Muscle layer of duodenum (tissue), 2 donors: ENCODE measurements around the gene LMTK2.

Source experiments
- H3K27ac ChIP-seq: one replicate; pipeline ENCODE4 v1.7.0; 2013; ENCODE audit warnings: mild to moderate bottlenecking, low read length
- H3K27me3 ChIP-seq: one replicate; pipeline ENCODE4 v1.7.0; 2013; ENCODE audit warnings: low read depth, mild to moderate bottlenecking, control low read depth, low read length
- H3K36me3 ChIP-seq, 2 donors: one replicate each; pipeline ENCODE4 v1.7.0; 2013; ENCODE audit warnings: low read length in 2 of 2, control low read depth in 1 of 2, mild to moderate bottlenecking in 1 of 2; ENCODE audit not compliant: insufficient read depth in 2 of 2, control insufficient read depth in 1 of 2
- H3K4me1 ChIP-seq, 2 donors: one replicate each; pipeline ENCODE4 v1.7.0; 2013; ENCODE audit warnings: low read length in 2 of 2, mild to moderate bottlenecking in 2 of 2, control low read depth in 1 of 2, moderate library complexity in 1 of 2; ENCODE audit not compliant: insufficient read depth in 2 of 2, control insufficient read depth in 1 of 2
- H3K4me3 ChIP-seq, 2 donors: one replicate each; pipeline ENCODE4 v1.7.0; 2013; ENCODE audit warnings: low read length in 2 of 2, low read depth in 1 of 2, mild to moderate bottlenecking in 1 of 2
- H3K9me3 ChIP-seq, 2 donors: one replicate each; pipeline ENCODE4 v1.7.0; 2013; ENCODE audit warnings: low read length in 2 of 2, control low read depth in 1 of 2, mild to moderate bottlenecking in 1 of 2; ENCODE audit not compliant: control insufficient read depth in 1 of 2
- donor health status: healthy.

LMTK2 gene

DNA sequence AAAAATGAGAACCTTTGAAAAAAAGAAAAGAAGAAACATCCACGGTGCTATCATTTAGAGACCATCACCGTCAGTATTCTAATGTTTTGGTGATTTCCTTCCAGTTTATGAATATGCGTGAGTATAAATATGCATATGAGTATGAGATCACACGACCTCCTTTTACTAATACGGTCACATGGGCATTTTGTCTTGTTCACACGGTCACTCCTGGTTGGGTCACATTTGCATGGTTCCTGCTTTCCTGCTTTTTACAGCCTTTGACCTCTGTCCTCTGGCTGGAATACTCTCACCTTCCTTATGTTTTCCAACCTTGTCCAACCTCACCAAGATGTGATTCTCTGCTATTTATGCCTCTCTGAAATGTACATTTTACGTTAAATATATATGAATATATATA, 25.3 kb upstream of the LMTK2 start:
- Histone ChIP-seq H3K9me3 (no peaks in the 10 kb centered on the region), H3K27me3 (no peaks in the 10 kb centered on the region), H3K4me1 (no peaks in the 10 kb centered on the region), H3K36me3 (no peaks in the 10 kb centered on the region), H3K27ac (no peak overlapping the region), H3K4me3 (no peak overlapping the region)

DNA sequence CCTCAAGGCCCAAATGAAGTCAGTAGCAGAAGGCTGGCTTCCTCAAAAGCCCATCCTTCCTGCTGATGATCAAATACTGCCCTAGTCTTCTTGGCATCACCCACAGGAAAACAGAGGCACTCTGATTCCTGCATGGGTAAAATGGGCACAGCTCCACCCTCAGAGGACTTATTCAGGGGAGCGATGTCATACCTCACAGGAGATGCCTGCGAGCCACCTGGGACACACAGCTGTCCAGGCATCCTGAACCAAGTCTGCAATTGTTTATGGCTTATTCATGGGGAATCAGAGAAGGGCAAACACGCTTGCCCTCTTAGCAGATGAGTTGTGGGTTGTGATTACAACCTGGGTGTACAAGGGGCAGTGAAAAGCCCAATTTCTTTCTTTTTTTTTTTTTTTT, 22.0 kb upstream of the LMTK2 start:
- Histone ChIP-seq H3K27ac (no peak overlapping the region), H3K27me3 (no peaks in the 10 kb centered on the region), H3K4me1 (no peaks in the 10 kb centered on the region), H3K4me3 (no peak overlapping the region), H3K36me3 (no peaks in the 10 kb centered on the region), H3K9me3 (no peaks in the 10 kb centered on the region)

DNA sequence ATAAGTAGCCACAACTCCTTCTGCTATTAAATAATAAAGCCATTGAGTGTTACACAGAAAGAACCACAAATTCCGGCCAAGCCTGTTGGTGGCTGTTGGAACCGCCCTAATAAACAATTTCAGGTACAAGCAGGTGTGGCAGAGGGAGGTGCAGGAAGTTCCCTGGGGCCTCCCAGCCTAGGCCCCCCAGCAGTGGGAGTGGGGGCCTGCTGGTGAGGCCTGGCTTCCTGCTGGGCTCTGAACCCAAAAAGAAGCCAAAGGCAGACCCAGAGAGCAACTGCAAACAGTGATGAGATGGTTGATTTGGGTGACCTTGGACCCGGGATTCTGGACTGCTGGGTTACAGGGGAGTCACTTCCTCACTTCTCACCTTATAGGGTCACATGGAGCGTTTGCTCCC, 21.0 kb upstream of the LMTK2 start:
- H3K27me3 ChIP-seq: no peaks in the 10 kb centered on the region
- no peak overlapping the region for H3K4me3 ChIP-seq
- H3K4me1 ChIP-seq: no peaks in the 10 kb centered on the region
- no peaks in the 10 kb centered on the region for H3K36me3 ChIP-seq
- no peaks in the 10 kb centered on the region for H3K9me3 ChIP-seq
- H3K27ac ChIP-seq: peak overlapping the region; percentile 65

DNA sequence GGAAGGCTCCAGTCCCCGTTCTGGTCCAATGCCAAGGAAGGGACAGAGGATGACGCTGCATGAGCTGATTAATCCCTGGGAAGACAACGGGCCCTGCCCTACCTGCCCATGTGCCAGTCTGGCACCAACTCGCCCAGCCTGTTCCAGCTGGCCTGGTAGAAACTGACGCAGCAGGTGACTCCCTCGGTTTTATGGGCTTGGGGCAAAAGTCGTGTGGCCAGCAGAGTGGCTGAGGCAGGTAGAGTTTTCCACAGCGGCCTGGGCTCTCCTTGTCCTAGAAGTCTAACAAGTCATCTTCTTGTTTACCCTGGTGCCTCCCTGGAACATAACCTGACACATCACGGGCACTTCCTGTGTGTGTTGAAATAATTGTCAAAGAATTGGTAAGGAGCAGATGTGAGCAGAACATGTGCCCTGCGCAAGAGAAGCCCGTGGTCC, 20.4 kb upstream of the LMTK2 start:
- Histone ChIP-seq H3K9me3 (no peaks in the 10 kb centered on the region), H3K4me1 (no peaks in the 10 kb centered on the region), H3K36me3 (no peaks in the 10 kb centered on the region), H3K27ac (peak overlapping the region; percentile 65), H3K4me3 (no peak overlapping the region), H3K27me3 (no peaks in the 10 kb centered on the region)

DNA sequence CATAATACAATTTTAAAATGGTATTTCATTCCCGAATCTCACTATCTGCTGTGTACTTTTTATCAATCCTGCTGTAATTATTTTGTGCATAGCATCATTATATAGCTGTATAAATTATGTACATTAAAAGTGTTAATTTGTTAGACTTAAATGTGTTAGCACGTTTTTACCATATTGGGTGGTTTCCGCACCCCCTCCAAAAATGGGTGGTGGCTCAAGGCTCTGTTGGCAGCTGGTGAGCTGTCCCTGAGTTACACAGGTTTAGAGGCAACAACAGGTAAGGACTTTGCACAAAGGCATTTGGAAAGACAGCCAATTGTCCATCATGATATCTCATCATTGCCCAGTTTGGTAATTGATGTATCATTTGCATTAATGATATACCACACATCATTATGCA, 18.6 kb upstream of the LMTK2 start:
- Histone ChIP-seq H3K4me3 (no peak overlapping the region), H3K4me1 (no peaks in the 10 kb centered on the region), H3K9me3 (peaks cover 0 to 2% of the 10 kb centered on the region in 2 donors), H3K27ac (no peak overlapping the region), H3K36me3 (no peaks in the 10 kb centered on the region), H3K27me3 (no peaks in the 10 kb centered on the region)

DNA sequence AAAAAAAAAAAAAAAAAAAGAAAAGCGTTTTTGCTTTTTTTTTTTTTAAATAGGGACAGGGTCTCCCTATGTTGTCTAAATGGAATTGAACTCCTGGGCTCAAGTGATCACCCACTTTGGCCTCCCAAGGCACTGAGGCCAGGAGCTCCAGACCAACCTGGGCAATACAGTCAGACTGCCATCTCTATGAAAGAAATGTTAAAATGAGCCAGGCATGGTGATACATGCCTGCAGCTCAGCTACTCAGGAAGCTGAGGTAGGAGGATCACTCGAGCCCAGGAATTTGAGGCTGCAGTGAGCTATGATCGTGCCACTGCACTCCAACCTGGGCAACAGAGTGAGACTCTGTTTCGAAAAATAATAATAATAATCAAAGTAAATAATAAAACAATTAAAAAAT, 16.5 kb upstream of the LMTK2 start:
- Histone ChIP-seq H3K27ac (no peak overlapping the region), H3K4me3 (no peak overlapping the region), H3K36me3 (no peaks in the 10 kb centered on the region), H3K27me3 (no peaks in the 10 kb centered on the region), H3K9me3 (peaks cover 0 to 12% of the 10 kb centered on the region in 2 donors), H3K4me1 (no peaks in the 10 kb centered on the region)

DNA sequence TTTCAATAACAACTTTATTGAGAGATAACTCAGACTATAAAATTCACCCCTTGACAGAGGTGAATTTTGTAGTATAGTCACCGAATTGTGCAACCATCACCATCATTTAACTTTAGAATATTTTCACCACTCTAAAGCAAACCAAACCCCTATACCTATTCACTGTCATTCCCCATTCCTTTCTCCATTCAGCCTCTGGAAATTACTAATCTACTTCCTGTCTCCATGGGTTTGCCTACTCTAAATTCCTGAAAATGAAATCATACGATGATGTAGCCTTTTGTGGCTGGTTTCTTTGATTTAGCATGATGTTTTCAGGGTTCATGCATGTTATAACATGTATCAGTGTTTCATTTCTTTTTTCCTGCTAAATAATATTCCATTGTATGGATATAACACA, 15.6 kb upstream of the LMTK2 start:
- no peak overlapping the region for H3K27ac ChIP-seq
- peaks cover 0 to 18% of the 10 kb centered on the region in 2 donors for H3K9me3 ChIP-seq
- no peak overlapping the region for H3K4me3 ChIP-seq
- H3K36me3 ChIP-seq: no peaks in the 10 kb centered on the region
- H3K27me3 ChIP-seq: no peaks in the 10 kb centered on the region
- no peaks in the 10 kb centered on the region for H3K4me1 ChIP-seq

DNA sequence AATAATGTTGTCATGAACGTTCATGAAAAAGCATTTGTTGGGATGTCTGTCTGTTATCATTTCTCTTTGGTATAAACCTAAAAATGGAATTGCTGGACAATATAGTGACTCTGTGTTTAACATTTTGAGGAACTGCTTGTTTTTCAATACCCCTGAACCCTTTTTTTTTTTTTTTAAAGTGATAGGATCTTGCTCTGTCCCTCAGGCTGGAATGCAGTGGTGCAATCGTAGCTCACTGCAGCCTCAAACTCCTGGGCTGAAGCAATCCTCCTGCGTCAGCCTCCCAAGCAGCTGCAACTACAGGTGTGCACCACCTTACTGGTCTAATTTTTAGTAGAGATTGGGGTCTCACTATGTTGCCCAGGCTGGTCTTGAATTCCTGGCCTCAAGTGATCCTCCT, 15.1 kb upstream of the LMTK2 start:
- Histone ChIP-seq H3K4me3 (no peak overlapping the region), H3K4me1 (no peaks in the 10 kb centered on the region), H3K36me3 (no peaks in the 10 kb centered on the region), H3K27ac (no peak overlapping the region), H3K9me3 (peaks cover 0 to 21% of the 10 kb centered on the region in 2 donors), H3K27me3 (no peaks in the 10 kb centered on the region)

DNA sequence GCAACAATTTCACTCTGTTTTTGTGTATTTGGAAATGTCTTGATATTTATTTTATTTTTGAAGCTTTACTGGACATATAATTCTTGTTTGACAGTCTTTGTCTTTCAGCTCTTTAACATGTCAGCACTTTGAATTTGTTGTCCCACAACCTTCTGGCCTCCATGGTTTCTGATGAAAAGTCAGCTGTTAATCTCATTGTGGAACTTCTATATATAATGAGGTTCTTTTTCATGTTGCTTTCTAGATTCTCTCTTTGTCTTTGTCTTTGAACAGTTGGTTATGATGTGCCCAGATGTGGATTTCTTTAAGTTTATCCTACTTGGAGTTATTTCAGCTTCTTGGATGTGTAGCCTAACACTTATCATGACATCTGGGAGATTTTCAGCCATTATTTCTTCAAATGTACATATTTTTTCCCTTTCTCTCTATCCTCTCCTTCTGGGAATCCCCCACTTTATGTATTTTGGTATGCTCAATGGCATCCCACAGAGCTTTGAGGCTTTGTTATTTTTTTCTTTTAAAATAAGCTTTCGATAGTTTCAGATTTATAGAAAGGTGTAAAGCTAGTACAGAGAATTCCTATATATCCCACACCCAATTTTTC, 9.5 kb upstream of the LMTK2 start:
- Histone ChIP-seq H3K36me3 (no peaks in the 10 kb centered on the region), H3K4me3 (no peak overlapping the region), H3K27ac (no peak overlapping the region), H3K27me3 (no peaks in the 10 kb centered on the region), H3K9me3 (peaks cover 17 to 33% of the 10 kb centered on the region in 2 donors), H3K4me1 (no peaks in the 10 kb centered on the region)

DNA sequence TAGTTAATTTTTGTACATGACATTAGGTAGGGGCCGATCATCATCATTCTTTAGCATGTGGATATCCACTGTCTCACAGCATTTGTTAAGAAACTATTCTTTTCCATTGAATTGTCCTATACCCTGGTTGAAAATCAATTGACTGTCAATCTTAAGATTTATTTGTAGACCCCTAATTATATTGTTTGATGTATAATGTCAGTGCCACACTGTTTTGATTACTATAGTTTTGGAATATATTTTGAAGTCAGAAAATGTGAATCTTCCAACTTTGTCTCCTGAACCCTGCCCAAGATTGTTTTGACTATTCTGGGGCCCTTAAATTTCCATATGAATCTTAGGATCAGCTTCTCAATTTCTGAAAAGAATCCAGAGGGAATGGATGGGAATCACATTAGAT, 6.6 kb upstream of the LMTK2 start:
- Histone ChIP-seq H3K27me3 (no peaks in the 10 kb centered on the region), H3K27ac (no peak overlapping the region), H3K4me3 (no peak overlapping the region), H3K4me1 (no peaks in the 10 kb centered on the region), H3K36me3 (no peaks in the 10 kb centered on the region), H3K9me3 (peaks cover 20% of the 10 kb centered on the region in 2 donors)

DNA sequence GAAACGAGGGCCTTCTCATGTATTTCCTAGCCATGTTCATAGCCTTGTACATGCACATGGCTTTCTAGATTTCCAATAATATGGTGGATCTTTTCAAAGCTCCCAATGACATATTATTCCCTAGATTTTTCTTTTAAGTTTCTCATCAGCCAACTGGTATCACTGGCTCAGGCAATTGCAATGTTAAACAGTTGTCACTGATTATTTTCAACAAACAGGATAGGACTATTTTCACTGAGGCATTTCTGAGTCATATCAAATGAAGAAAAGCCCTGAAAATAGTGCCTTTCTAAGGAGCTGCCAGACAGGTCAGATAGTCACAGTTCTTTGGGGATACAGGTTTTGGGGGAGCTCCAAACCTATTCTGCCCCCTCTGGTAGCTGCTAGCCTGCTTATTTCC, 4.5 kb upstream of the LMTK2 start:
- Histone ChIP-seq H3K4me3 (no peak overlapping the region), H3K9me3 (peaks cover 9 to 19% of the 10 kb centered on the region in 2 donors)

DNA sequence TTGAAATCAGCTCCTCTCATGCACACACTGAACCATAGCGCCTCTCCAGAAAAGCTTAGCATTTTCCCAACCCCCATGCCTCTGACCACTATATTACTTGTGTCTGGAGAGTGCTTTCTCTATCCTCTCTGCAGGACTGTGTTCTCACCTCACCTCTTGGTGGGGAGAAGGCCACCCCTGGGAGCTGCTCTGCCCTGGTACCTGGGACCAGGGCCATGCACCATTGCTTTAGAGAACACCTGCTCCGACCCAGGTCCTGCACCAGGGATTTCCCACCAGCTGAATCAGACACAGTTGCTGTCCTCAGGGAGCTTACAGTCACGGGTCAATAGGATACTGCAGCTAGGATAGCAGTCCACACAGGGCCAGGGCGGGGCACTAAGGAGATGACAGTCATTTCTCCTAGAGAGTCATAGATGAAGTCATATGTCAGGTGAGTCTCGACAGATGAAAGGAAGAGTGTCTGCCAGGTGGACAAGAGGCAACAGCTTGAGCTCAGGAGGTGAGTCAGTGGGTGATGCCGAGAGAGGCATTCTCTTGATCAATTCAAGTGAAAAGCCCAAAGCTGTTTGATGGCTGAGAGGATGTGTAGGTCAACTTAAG, 619 bp upstream of the LMTK2 start:
- peaks cover 8 to 11% of the 10 kb centered on the region in 2 donors for H3K4me1 ChIP-seq
- no peaks in the 10 kb centered on the region for H3K36me3 ChIP-seq
- no peaks in the 10 kb centered on the region for H3K27me3 ChIP-seq
- no peak overlapping the region for H3K27ac ChIP-seq
- H3K4me3 ChIP-seq: peak overlapping the region in 1 of 2 donors; percentile 97
- peaks cover 0 to 6% of the 10 kb centered on the region in 2 donors for H3K9me3 ChIP-seq

More for the DNA sequence above, 4.5 kb upstream of the LMTK2 start:
- Histone ChIP-seq H3K36me3 (no peaks in the 10 kb centered on the region), H3K4me1 (no peaks in the 10 kb centered on the region), H3K27ac (no peak overlapping the region), H3K27me3 (no peaks in the 10 kb centered on the region)
